ENCODE results near the gene VPS16. TPM values are rescaled to one million over a fixed set of nuclear protein-coding genes. Genes with fewer than 3 reads are reported as not detected.

Gene VPS16
- total and polyA plus RNA-seq, 8 donors = 5.8 to 53.0 (median 23.3) TPM

- intact Hi-C loops (cut with DNase I; ENCODE audit: low total_unique reads) = no loop called here
- Histone ChIP-seq H3K4me1 (peaks cover 5 to 38% (median 31%) of the 10 kb centered on the region in 4 donors), H3K9me3 (no peaks in the 10 kb centered on the region), H3K27me3 (peaks cover 14 to 100% (median 73%) of the 10 kb centered on the region in 3 donors), H3K36me3 (no peaks in the 10 kb centered on the region), H3K27ac (no peak overlapping the region), H3K4me3 (peak overlapping the region in 1 of 4 donors; percentile 53)
- TF ChIP-seq POLR2AphosphoS5 (IDR thresholded peaks at IDR 0.05) (no peak), CTCF (IDR thresholded peaks at IDR 0.05) (no peak), POLR2A (IDR thresholded peaks at IDR 0.05) (no peak), EP300 (IDR thresholded peaks at IDR 0.05) (no peak)
- no peak for DNase-seq
- 8 to 14% (median 9%) methylated on average over 13 of the region's 13 CpGs for WGBS, 5 donors
Measured at GRCh38 chr20:2801286-2801728, 39.2 kb upstream of the VPS16 start.

- WGBS, 5 donors = 47 to 60% (median 54%) methylated on average over 16 of the region's 16 CpGs
- H3K27me3 ChIP-seq = peaks cover 16 to 97% (median 69%) of the 10 kb centered on the region in 3 donors
- intact Hi-C loops (cut with DNase I; ENCODE audit: low total_unique reads) = no loop called here
Measured at GRCh38 chr20:2804041-2804828, 36.3 kb upstream of the VPS16 start.

GRCh38 chr20:2804852-2805688 lies 35.5 kb upstream of the VPS16 start:
- no peak for DNase-seq
- WGBS, 5 donors = 7 to 15% (median 12%) methylated on average over 30 to 49 of the region's 49 CpGs
- no peaks in the 10 kb centered on the region for H3K36me3 ChIP-seq
- H3K27me3 ChIP-seq = peaks cover 16 to 94% (median 61%) of the 10 kb centered on the region in 3 donors
- no peaks in the 10 kb centered on the region for H3K9me3 ChIP-seq
- H3K4me3 ChIP-seq = no peak overlapping the region
- no peak overlapping the region for H3K27ac ChIP-seq
- H3K4me1 ChIP-seq = peaks cover 4 to 28% (median 20%) of the 10 kb centered on the region in 4 donors
- TF ChIP-seq CTCF (IDR thresholded peaks at IDR 0.05) (no peak), EP300 (IDR thresholded peaks at IDR 0.05) (no peak), POLR2AphosphoS5 (IDR thresholded peaks at IDR 0.05) (no peak), POLR2A (IDR thresholded peaks at IDR 0.05) (no peak)
- intact Hi-C loops (cut with DNase I; ENCODE audit: low total_unique reads) = no loop called here

More at GRCh38 chr20:2804041-2804828, 36.3 kb upstream of the VPS16 start:
- no peak for DNase-seq
- TF ChIP-seq POLR2A (IDR thresholded peaks at IDR 0.05) (no peak), POLR2AphosphoS5 (IDR thresholded peaks at IDR 0.05) (no peak), EP300 (IDR thresholded peaks at IDR 0.05) (no peak)
- Histone ChIP-seq H3K4me1 (peaks cover 5 to 36% (median 28%) of the 10 kb centered on the region in 4 donors), H3K4me3 (no peak overlapping the region), H3K9me3 (no peaks in the 10 kb centered on the region), H3K27ac (no peak overlapping the region), H3K36me3 (no peaks in the 10 kb centered on the region)

GRCh38 chr20:2805689-2806350 lies 34.7 kb upstream of the VPS16 start:
- H3K27me3 ChIP-seq = peaks cover 16 to 94% (median 53%) of the 10 kb centered on the region in 3 donors
- no peak overlapping the region for H3K27ac ChIP-seq
- intact Hi-C loops (cut with DNase I; ENCODE audit: low total_unique reads) = no loop called here
- no peak for TF ChIP-seq EP300 (IDR thresholded peaks at IDR 0.05)
- TF ChIP-seq CTCF (IDR thresholded peaks at IDR 0.05) = no peak
- TF ChIP-seq POLR2AphosphoS5 (IDR thresholded peaks at IDR 0.05) = no peak
- no peak overlapping the region for H3K4me3 ChIP-seq
- no peak for DNase-seq
- 18 to 27% (median 23%) methylated on average over 11 to 22 of the region's 22 CpGs for WGBS, 5 donors
- no peaks in the 10 kb centered on the region for H3K9me3 ChIP-seq
- no peaks in the 10 kb centered on the region for H3K36me3 ChIP-seq
- peaks cover 0 to 20% (median 13%) of the 10 kb centered on the region in 4 donors for H3K4me1 ChIP-seq

Measured in stomach (tissue), 9 donors.